Suprapubic skin (tissue), 4 donors: Measurements from ENCODE around the gene ASTN2. TPM values are rescaled to one million over a fixed set of nuclear protein-coding genes. Genes with fewer than 3 reads are reported as not detected.

Experiments
- DNase-seq, 2 donors: peaks; one replicate each; pipeline ENCODE4 v3.0.0-alpha.2; 2019; ENCODE audit warnings: low spot score in 2 of 2
- H3K27ac ChIP-seq: fragments of 200-600 bp; sonication (generic); one replicate; pipeline ENCODE4 v1.5.1; 2019
- H3K27me3 ChIP-seq: fragments of 200-600 bp; sonication (generic); one replicate; pipeline ENCODE4 v1.5.1; 2019
- H3K36me3 ChIP-seq: fragments of 200-600 bp; sonication (generic); one replicate; pipeline ENCODE4 v1.5.1; 2019
- H3K4me1 ChIP-seq: fragments of 200-600 bp; sonication (generic); one replicate; pipeline ENCODE4 v1.5.1; 2019
- H3K4me3 ChIP-seq: fragments of 200-600 bp; sonication (generic); one replicate; pipeline ENCODE4 v1.5.1; 2019; ENCODE audit warnings: mild to moderate bottlenecking
- H3K9me3 ChIP-seq: fragments of 200-600 bp; sonication (generic); one replicate; pipeline ENCODE4 v1.5.1; 2019
- EP300 ChIP-seq: sonication (generic); formaldehyde crosslinking; IDR thresholded peaks from one replicate; pipeline ENCODE4 v1.6.1; 2017; ENCODE audit warnings: antibody characterized with exemption
- POLR2A ChIP-seq, 2 donors: fragments of 450-650 bp; IDR thresholded peaks; one replicate each; pipeline ENCODE4 v1.6.1; 2017; ENCODE audit warnings: antibody characterized with exemption in 2 of 2, mild to moderate bottlenecking in 2 of 2, moderate library complexity in 2 of 2
- POLR2AphosphoS5 ChIP-seq, 3 donors: sonication (generic); formaldehyde crosslinking; IDR thresholded peaks; one replicate each; pipeline ENCODE4 v1.6.1; 2017; ENCODE audit warnings: antibody characterized with exemption in 3 of 3
- WGBS: methylation state at CpG from one replicate; pipeline ENCODE4 v1.1.5; 2018; 5-methylcytosine and 5-hydroxymethylcytosine counted together
- total RNA-seq, 4 donors: library from RNA; depleted of rRNA; stranded (reverse); fragments of >200 nt; gene quantifications; one replicate each; pipeline ENCODE4 v1.1.0, GENCODE V29; 2016
- TF ChIP-seq, protein P1 (sequence below), 2 donors: fragments of 200-600 bp in 1 of 2; fragments of 450-650 bp in 1 of 2; sonication (generic) in 1 of 2; IDR thresholded peaks; one replicate each; pipeline ENCODE4 v1.5.1; 2016 to 2019; ENCODE audit warnings: antibody characterized with exemption in 2 of 2, mild to moderate bottlenecking in 1 of 2, moderate library complexity in 1 of 2

The ASTN2 gene
- total RNA-seq, 4 donors from 2014 or later: 2.0 to 6.9 (median 3.8) TPM

DNA sequence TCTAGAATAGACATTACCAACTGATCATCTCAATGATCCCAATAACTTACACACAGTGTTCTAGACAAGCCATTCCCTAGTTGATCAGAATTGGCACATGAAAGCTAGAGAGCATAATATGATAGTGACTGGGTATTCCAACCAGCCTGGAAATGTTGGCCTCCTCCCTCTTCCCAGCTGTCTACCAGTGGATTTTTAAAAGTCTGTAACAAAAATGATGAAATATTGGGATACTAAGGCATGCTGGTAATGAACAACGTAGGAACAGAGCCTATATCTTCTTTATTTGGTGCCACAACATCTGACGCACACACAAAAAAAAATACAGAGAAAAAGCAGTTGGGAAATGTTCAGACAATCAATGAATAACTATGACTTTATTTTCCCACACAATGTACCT, 692.9 kb downstream of the ASTN2 start:
- no peak overlapping the region for H3K27ac ChIP-seq
- no peaks in the 10 kb centered on the region for H3K4me1 ChIP-seq
- H3K27me3 ChIP-seq: no peaks in the 10 kb centered on the region
- no peak for TF ChIP-seq EP300
- TF ChIP-seq, protein P1, sequence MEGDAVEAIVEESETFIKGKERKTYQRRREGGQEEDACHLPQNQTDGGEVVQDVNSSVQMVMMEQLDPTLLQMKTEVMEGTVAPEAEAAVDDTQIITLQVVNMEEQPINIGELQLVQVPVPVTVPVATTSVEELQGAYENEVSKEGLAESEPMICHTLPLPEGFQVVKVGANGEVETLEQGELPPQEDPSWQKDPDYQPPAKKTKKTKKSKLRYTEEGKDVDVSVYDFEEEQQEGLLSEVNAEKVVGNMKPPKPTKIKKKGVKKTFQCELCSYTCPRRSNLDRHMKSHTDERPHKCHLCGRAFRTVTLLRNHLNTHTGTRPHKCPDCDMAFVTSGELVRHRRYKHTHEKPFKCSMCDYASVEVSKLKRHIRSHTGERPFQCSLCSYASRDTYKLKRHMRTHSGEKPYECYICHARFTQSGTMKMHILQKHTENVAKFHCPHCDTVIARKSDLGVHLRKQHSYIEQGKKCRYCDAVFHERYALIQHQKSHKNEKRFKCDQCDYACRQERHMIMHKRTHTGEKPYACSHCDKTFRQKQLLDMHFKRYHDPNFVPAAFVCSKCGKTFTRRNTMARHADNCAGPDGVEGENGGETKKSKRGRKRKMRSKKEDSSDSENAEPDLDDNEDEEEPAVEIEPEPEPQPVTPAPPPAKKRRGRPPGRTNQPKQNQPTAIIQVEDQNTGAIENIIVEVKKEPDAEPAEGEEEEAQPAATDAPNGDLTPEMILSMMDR (IDR thresholded peaks at IDR 0.05): no peak
- no peak for TF ChIP-seq POLR2AphosphoS5 (IDR thresholded peaks at IDR 0.05)
- TF ChIP-seq POLR2A (IDR thresholded peaks at IDR 0.05): no peak
- WGBS: 44% methylated on average over 2 of the region's 2 CpGs
- H3K9me3 ChIP-seq: no peaks in the 10 kb centered on the region
- DNase-seq: no peak
- no peak overlapping the region for H3K4me3 ChIP-seq
- H3K36me3 ChIP-seq: no peaks in the 10 kb centered on the region

DNA sequence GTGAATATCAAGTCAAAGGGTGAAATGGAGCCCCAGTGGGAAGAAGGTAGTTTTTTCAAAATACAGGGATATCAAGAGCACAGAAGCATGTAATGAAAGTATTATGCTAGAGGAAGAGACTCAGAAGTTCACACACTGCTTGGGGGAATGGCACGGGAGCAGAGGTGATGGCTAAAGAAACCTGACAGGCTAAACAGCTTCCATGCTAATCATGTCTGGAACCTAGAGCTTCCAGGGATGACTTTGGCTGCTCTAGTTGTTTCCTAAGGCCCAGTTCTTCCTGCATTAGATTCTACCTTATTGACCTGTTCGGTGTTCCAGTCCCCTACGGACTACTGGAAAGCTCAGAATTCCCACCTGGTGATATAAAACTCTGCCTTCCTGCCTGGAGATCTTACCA, 693.4 kb downstream of the ASTN2 start:
- no peaks in the 10 kb centered on the region for H3K27me3 ChIP-seq
- no peaks in the 10 kb centered on the region for H3K9me3 ChIP-seq
- WGBS: 90% methylated on average over 3 of the region's 3 CpGs
- TF ChIP-seq POLR2A (IDR thresholded peaks at IDR 0.05) (no peak), EP300 (no peak), POLR2AphosphoS5 (IDR thresholded peaks at IDR 0.05) (no peak)
- TF ChIP-seq, protein P1 (IDR thresholded peaks at IDR 0.05): no peak
- no peaks in the 10 kb centered on the region for H3K36me3 ChIP-seq
- H3K27ac ChIP-seq: no peak overlapping the region
- H3K4me1 ChIP-seq: no peaks in the 10 kb centered on the region
- DNase-seq: no peak
- no peak overlapping the region for H3K4me3 ChIP-seq

DNA sequence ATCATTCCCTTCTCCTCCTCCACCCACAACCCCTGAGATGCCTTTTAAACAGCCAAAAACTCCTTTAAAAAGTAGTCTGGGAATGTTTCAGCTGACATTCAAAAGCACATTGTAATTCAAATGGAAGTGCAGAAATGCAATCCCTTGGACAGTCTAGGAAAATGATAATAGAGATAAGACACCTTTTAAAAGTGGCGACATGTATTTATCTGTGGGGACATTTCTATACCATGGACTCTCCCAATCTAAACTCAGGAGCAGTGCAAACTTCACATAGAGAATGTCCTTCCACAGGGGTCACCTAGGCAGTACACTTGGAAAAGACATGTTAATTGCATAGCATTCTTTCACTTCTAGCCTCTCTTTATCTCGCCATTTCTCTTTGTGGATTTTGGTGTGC, 694.7 kb downstream of the ASTN2 start:
- Histone ChIP-seq H3K27me3 (no peaks in the 10 kb centered on the region), H3K9me3 (no peaks in the 10 kb centered on the region), H3K27ac (no peak overlapping the region), H3K36me3 (no peaks in the 10 kb centered on the region), H3K4me1 (no peaks in the 10 kb centered on the region), H3K4me3 (no peak overlapping the region)
- no peak for DNase-seq
- no peak for TF ChIP-seq POLR2A (IDR thresholded peaks at IDR 0.05)
- TF ChIP-seq POLR2AphosphoS5 (IDR thresholded peaks at IDR 0.05): no peak
- TF ChIP-seq, protein P1 (IDR thresholded peaks at IDR 0.05): no peak
- TF ChIP-seq EP300: no peak
- WGBS: 48% methylated on average over 2 of the region's 2 CpGs

DNA sequence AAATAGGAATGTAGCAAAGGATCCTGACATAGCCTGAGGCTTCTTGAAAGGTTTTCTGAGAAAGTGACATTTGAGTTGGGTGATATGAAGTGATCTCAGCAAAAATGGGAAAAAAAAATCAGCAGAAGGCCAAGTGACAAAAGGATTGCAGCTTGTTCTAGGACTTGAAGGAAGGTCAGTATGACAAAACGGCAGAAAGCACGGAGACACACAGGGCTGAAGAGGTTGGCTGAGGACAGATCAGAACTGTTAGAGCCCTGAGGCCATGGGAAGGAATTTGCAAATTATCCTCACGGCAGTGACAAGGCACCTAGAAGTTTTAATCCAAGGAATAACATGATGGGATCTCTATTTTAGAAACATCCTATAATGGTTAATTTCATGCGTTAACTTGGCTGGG, 696.7 kb downstream of the ASTN2 start:
- H3K27me3 ChIP-seq: no peaks in the 10 kb centered on the region
- H3K9me3 ChIP-seq: no peaks in the 10 kb centered on the region
- no peak overlapping the region for H3K27ac ChIP-seq
- H3K36me3 ChIP-seq: no peaks in the 10 kb centered on the region
- WGBS: 89% methylated on average over 4 of the region's 4 CpGs
- DNase-seq: no peak
- no peaks in the 10 kb centered on the region for H3K4me1 ChIP-seq
- TF ChIP-seq, protein P1 (IDR thresholded peaks at IDR 0.05): no peak
- TF ChIP-seq POLR2A (IDR thresholded peaks at IDR 0.05): no peak
- no peak overlapping the region for H3K4me3 ChIP-seq

- WGBS: 49% methylated on average over 7 of the region's 7 CpGs
Measured at GRCh38 chr9:116717150-116717549, 697.7 kb downstream of the ASTN2 start.

More at GRCh38 chr9:116717150-116717549, 697.7 kb downstream of the ASTN2 start:
- Histone ChIP-seq H3K36me3 (no peaks in the 10 kb centered on the region), H3K4me1 (no peaks in the 10 kb centered on the region), H3K9me3 (no peaks in the 10 kb centered on the region), H3K4me3 (no peak overlapping the region), H3K27me3 (no peaks in the 10 kb centered on the region), H3K27ac (no peak overlapping the region)
- no peak for DNase-seq
- TF ChIP-seq, protein P1 (IDR thresholded peaks at IDR 0.05): no peak
- TF ChIP-seq POLR2A (IDR thresholded peaks at IDR 0.05): no peak
- no peak for TF ChIP-seq POLR2AphosphoS5 (IDR thresholded peaks at IDR 0.05)
- no peak for TF ChIP-seq EP300
